SK-N-SH (cell line): Measurements from ENCODE around the gene TMPRSS5. TPM values are rescaled to one million over a fixed set of nuclear protein-coding genes. Genes with fewer than 3 reads are reported as not detected.

Experiments
- CTCF ChIA-PET: fragments of 300-600, 350-600 bp; formaldehyde crosslinking; extraction: SDS; loops from one replicate; lab custom pipeline; 2021; lab: Yijun Ruan, JAX
- POLR2A ChIA-PET: fragments of 350-600 bp; sonication (Branson Sonifier 250); formaldehyde crosslinking; extraction: SDS; loops from one replicate; lab custom pipeline; 2020; ENCODE audit warnings: antibody characterized with exemption, inconsistent platforms; lab: Yijun Ruan, JAX
- DNase-seq: peaks from one replicate; pipeline ENCODE4 v3.0.0; 2012
- H2AFZ ChIP-seq: fragments of 200-600 bp; sonication (generic); 2 replicates; pipeline ENCODE4 v1.8.1; 2016; ENCODE audit warnings: antibody characterized with exemption, mild to moderate bottlenecking, low read depth
- H3F3A ChIP-seq: fragments of 200-600 bp; sonication (generic); replicated peaks from 2 replicates; pipeline ENCODE3; 2016; ENCODE audit warnings: antibody characterized with exemption, mild to moderate bottlenecking; ENCODE audit not compliant: insufficient read depth
- H3K27ac ChIP-seq, 2 experiments: fragments of 200-500 bp in 1 of 2; fragments of 200-600 bp in 1 of 2; sonication (Bioruptor generic) in 1 of 2; sonication (generic), shearing (Covaris generic) in 1 of 2; 2 replicates each; pipeline versions ENCODE4 v1.5.1 to v1.6.1; 2014 to 2016; ENCODE audit warnings: low read depth in 2 of 2, inconsistent platforms in 1 of 2, low read length in 1 of 2, mild to moderate bottlenecking in 1 of 2, mixed read lengths in 1 of 2
- H3K27me3 ChIP-seq: fragments of 200-600 bp; sonication (generic), shearing (Covaris generic); 2 replicates; pipeline ENCODE4 v1.6.1; 2016; ENCODE audit warnings: mixed run types; ENCODE audit not compliant: insufficient read depth
- H3K36me3 ChIP-seq, 2 experiments: fragments of 200-500 bp in 1 of 2; fragments of 200-600 bp in 1 of 2; sonication (Bioruptor generic) in 1 of 2; sonication (generic) in 1 of 2; replicated peaks in 1 of 2; 2 replicates each; pipeline versions ENCODE3 to v1.5.1; 2014 to 2016; ENCODE audit warnings: low read length in 1 of 2, mild to moderate bottlenecking in 1 of 2; ENCODE audit not compliant: insufficient read depth in 2 of 2, control insufficient read depth in 1 of 2
- H3K4me1 ChIP-seq, 2 experiments: fragments of 200-500 bp in 1 of 2; fragments of 200-600 bp in 1 of 2; sonication (Bioruptor generic) in 1 of 2; sonication (generic), shearing (Covaris generic) in 1 of 2; 2 replicates each; pipeline versions ENCODE4 v1.5.1 to v1.6.1; 2014 to 2016; ENCODE audit warnings: low read depth in 1 of 2, low read length in 1 of 2, mixed run types in 1 of 2; ENCODE audit not compliant: insufficient read depth in 2 of 2, control insufficient read depth in 1 of 2
- H3K4me2 ChIP-seq: fragments of 200-600 bp; sonication (generic), shearing (Covaris generic); 2 replicates; pipeline ENCODE4 v1.6.1; 2017; ENCODE audit warnings: mixed run types
- H3K4me3 ChIP-seq, 2 experiments: fragments of 200-500 bp in 1 of 2; fragments of 200-600 bp in 1 of 2; sonication (Bioruptor generic) in 1 of 2; sonication (generic), shearing (Covaris generic) in 1 of 2; 2 replicates each; pipeline versions ENCODE4 v1.5.1 to v1.8.1; 2014 to 2016; ENCODE audit warnings: low read depth in 2 of 2, inconsistent platforms in 1 of 2, low read length in 1 of 2, mild to moderate bottlenecking in 1 of 2, mixed read lengths in 1 of 2, moderate library complexity in 1 of 2
- H3K79me2 ChIP-seq: fragments of 200-600 bp; sonication (generic); 2 replicates; pipeline ENCODE4 v1.8.1; 2017; ENCODE audit warnings: mild to moderate bottlenecking; ENCODE audit not compliant: insufficient read depth
- H3K9ac ChIP-seq: fragments of 200-600 bp; sonication (generic); 2 replicates; pipeline ENCODE4 v1.6.1; 2017; ENCODE audit warnings: mixed run types
- H3K9me2 ChIP-seq: fragments of 200-600 bp; sonication (generic); 2 replicates; pipeline ENCODE4 v1.6.1; 2017; ENCODE audit warnings: mixed run types
- H3K9me3 ChIP-seq: fragments of 200-600 bp; sonication (generic); 2 replicates; pipeline ENCODE4 v1.6.1; 2017; ENCODE audit warnings: mixed run types, mild to moderate bottlenecking, moderate library complexity
- H4K20me1 ChIP-seq: fragments of 200-600 bp; sonication (generic); 2 replicates; pipeline ENCODE4 v1.6.1; 2017; ENCODE audit warnings: mild to moderate bottlenecking, mixed run types; ENCODE audit not compliant: insufficient read depth
- CHD2 ChIP-seq: fragments of 150-350 bp; IDR thresholded peaks from 2 replicates; pipeline ENCODE4 v1.6.1; 2018; ENCODE audit warnings: low read length; ENCODE audit not compliant: partially characterized antibody
- ELF1 ChIP-seq: IDR thresholded peaks from 2 replicates; pipeline ENCODE4 v1.4.0; 2012
- EP300 ChIP-seq, 2 experiments: IDR thresholded peaks; 2 replicates each; pipeline versions ENCODE4 v1.4.0 to v1.6.1; 2012; ENCODE audit warnings: borderline replicate concordance in 1 of 2, low read depth in 1 of 2, low read length in 1 of 2
- FOSL2 ChIP-seq: IDR thresholded peaks from 2 replicates; pipeline ENCODE4 v1.4.0; 2012; ENCODE audit warnings: low read depth, mild to moderate bottlenecking, moderate library complexity, borderline replicate concordance
- FOXM1 ChIP-seq: IDR thresholded peaks from 2 replicates; pipeline ENCODE4 v1.4.0; 2012; ENCODE audit warnings: low read depth, mild to moderate bottlenecking
- JUND ChIP-seq: IDR thresholded peaks from 2 replicates; pipeline ENCODE4 v1.4.0; 2012
- MEF2A ChIP-seq: IDR thresholded peaks from 2 replicates; pipeline ENCODE4 v1.4.0; 2012; ENCODE audit warnings: low read depth, borderline replicate concordance
- NFIC ChIP-seq: IDR thresholded peaks from 2 replicates; pipeline ENCODE4 v1.4.0; 2012; ENCODE audit warnings: borderline replicate concordance
- NRF1 ChIP-seq: IDR thresholded peaks from 2 replicates; pipeline ENCODE4 v1.6.1; 2012; ENCODE audit warnings: low read depth, mild to moderate bottlenecking, low read length
- POLR2AphosphoS5 ChIP-seq: IDR thresholded peaks from 2 replicates; pipeline ENCODE4 v1.6.1; 2012; ENCODE audit warnings: low read depth, low read length
- RFX5 ChIP-seq: IDR thresholded peaks from 2 replicates; pipeline ENCODE4 v1.6.1; 2012; ENCODE audit warnings: mild to moderate bottlenecking, improper control_type of control experiment, low read length
- SIN3A ChIP-seq: IDR thresholded peaks from 2 replicates; pipeline ENCODE4 v1.6.1; 2012; ENCODE audit warnings: low read depth, mild to moderate bottlenecking, low read length, moderate library complexity, borderline replicate concordance
- TCF12 ChIP-seq: IDR thresholded peaks from 2 replicates; pipeline ENCODE4 v1.4.0; 2012
- YY1 ChIP-seq: IDR thresholded peaks from 2 replicates; pipeline ENCODE4 v1.4.0; 2012; ENCODE audit warnings: low read depth, mild to moderate bottlenecking
- WGBS: methylation state at CpG from one replicate; pipeline ENCODE4 v1.1.6; 2017; ENCODE audit warnings: low lambda C conversion rate; 5-methylcytosine and 5-hydroxymethylcytosine counted together
- polyA plus RNA-seq, 3 experiments: library from polyadenylated mRNA; depleted of rRNA; stranded (reverse); fragments of >200 nt; gene quantifications; 2 replicates each; pipeline ENCODE4 v1.2.3, GENCODE V29; 2012
- TF ChIP-seq, protein P1 (sequence below): IDR thresholded peaks from 2 replicates; pipeline ENCODE4 v1.4.0; 2012; ENCODE audit warnings: low read depth, borderline replicate concordance
- TF ChIP-seq, protein P2 (sequence below): fragments of 150-350 bp; IDR thresholded peaks from 2 replicates; pipeline ENCODE4 v1.6.1; 2016; ENCODE audit warnings: mild to moderate bottlenecking, low read depth, low read length
- TF ChIP-seq, protein P3 (sequence below): IDR thresholded peaks from 2 replicates; pipeline ENCODE4; 2012
- TF ChIP-seq, protein P4 (sequence below): IDR thresholded peaks from 2 replicates; pipeline ENCODE4 v1.6.1; 2012; ENCODE audit warnings: mild to moderate bottlenecking, low read depth, low read length, moderate library complexity
- TF ChIP-seq, protein P5 (sequence below): fragments of 150-350 bp; IDR thresholded peaks from 2 replicates; pipeline ENCODE4 v1.6.1; 2017; ENCODE audit warnings: antibody characterized with exemption, low read length, low read depth, borderline replicate concordance

The TMPRSS5 gene
- polyA plus RNA-seq, 1 of the 3 experiments (the other 2 are of a cell fraction): 0.28 TPM

DNA sequence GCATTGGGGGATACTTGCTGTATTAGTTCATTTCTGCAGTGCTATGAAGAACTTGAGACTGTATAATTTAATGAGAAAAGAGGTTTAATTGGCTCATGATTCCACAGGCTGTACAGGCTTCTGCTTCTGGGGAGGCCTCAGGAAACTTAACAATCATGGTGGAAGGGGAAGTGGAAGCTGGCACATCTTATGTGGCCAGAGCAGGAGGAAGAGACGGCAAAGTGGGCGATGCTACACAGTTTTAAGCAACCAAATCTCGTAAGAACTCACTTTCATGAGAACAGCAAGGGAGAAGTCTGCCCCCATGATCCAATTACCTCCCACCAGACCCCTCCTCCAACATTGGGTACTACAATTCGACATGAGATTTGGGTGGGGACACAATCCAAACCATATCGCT lies 55.1 kb downstream of the TMPRSS5 start:
- Histone ChIP-seq H3K4me2 (no peak overlapping the region), H3K27me3 (no peaks in the 10 kb centered on the region), H3K27ac (no peak overlapping the region), H3K9ac (no peak overlapping the region), H3K9me3 (no peaks in the 10 kb centered on the region), H3K9me2 (no peaks in the 10 kb centered on the region), H3K4me1 (peaks cover 0 to 2% of the 10 kb centered on the region in 2 experiments; a peak in 1 of 4 replicates), H2AFZ (no peak overlapping the region), H3K4me3 (no peak overlapping the region), H4K20me1 (no peaks in the 10 kb centered on the region), H3F3A (no peaks in the 10 kb centered on the region), H3K36me3 (no peaks in the 10 kb centered on the region), H3K79me2 (no peaks in the 10 kb centered on the region)
- TF ChIP-seq MEF2A (no peak), FOXM1 (no peak), RFX5 (no peak), ELF1 (no peak), NRF1 (no peak), NFIC (no peak), TCF12 (no peak), JUND (no peak)
- TF ChIP-seq, protein P1, sequence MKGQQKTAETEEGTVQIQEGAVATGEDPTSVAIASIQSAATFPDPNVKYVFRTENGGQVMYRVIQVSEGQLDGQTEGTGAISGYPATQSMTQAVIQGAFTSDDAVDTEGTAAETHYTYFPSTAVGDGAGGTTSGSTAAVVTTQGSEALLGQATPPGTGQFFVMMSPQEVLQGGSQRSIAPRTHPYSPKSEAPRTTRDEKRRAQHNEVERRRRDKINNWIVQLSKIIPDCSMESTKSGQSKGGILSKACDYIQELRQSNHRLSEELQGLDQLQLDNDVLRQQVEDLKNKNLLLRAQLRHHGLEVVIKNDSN: no peak
- TF ChIP-seq, protein P2, sequence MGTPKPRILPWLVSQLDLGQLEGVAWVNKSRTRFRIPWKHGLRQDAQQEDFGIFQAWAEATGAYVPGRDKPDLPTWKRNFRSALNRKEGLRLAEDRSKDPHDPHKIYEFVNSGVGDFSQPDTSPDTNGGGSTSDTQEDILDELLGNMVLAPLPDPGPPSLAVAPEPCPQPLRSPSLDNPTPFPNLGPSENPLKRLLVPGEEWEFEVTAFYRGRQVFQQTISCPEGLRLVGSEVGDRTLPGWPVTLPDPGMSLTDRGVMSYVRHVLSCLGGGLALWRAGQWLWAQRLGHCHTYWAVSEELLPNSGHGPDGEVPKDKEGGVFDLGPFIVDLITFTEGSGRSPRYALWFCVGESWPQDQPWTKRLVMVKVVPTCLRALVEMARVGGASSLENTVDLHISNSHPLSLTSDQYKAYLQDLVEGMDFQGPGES: no peak
- TF ChIP-seq, protein P3, sequence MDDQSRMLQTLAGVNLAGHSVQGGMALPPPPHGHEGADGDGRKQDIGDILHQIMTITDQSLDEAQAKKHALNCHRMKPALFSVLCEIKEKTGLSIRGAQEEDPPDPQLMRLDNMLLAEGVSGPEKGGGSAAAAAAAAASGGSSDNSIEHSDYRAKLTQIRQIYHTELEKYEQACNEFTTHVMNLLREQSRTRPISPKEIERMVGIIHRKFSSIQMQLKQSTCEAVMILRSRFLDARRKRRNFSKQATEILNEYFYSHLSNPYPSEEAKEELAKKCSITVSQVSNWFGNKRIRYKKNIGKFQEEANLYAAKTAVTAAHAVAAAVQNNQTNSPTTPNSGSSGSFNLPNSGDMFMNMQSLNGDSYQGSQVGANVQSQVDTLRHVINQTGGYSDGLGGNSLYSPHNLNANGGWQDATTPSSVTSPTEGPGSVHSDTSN: no peak
- no peak for DNase-seq
- 15% methylated on average over 4 of the region's 5 CpGs for WGBS
- POLR2A ChIA-PET: no interaction called here
- CTCF ChIA-PET: interaction anchor here (0.6 to 1.1 kb wide), 2 partner anchors 87 to 346 kb away, joined by 3 to 4 read pairs; no protein-coding TSS in a partner anchor

DNA sequence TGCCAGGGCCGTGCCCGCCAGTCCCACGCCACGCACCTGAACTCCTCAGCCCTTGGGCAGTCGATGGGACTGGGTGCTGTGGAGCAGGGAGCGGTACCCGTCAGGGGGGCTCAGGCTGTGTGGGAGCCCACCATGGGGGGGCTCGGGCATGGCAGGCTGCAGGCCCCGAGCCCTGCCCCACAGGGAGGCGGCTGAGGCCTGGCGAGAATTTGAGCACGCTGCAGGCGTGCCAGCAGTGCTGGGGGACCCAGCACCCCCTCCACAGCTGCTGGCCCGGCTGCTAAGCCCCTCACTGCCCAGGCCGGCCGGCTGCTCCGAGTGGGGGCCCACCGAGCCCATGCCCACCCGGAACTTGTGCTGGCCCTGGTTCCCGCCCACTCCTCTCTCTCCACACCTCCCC lies 56.8 kb downstream of the TMPRSS5 start:
- Histone ChIP-seq H3K4me1 (peaks cover 0 to 12% of the 10 kb centered on the region in 2 experiments; a peak in 2 of 4 replicates), H3K4me3 (no peak overlapping the region), H3K27ac (no peak overlapping the region), H3K9me2 (no peaks in the 10 kb centered on the region), H3K27me3 (no peaks in the 10 kb centered on the region), H3K36me3 (no peaks in the 10 kb centered on the region), H4K20me1 (no peaks in the 10 kb centered on the region), H3F3A (no peaks in the 10 kb centered on the region), H3K4me2 (no peak overlapping the region), H3K79me2 (no peaks in the 10 kb centered on the region), H3K9ac (no peak overlapping the region), H2AFZ (no peak overlapping the region), H3K9me3 (no peaks in the 10 kb centered on the region)
- POLR2A ChIA-PET: no interaction called here
- CTCF ChIA-PET: interaction anchor here (0.9 to 1.1 kb wide), 2 partner anchors 10 to 124 kb away, joined by 3 read pairs; partner anchors contain the start of gene ZW10
- WGBS: 60% methylated on average over 9 of the region's 20 CpGs
- no peak for DNase-seq
- TF ChIP-seq FOSL2 (no peak), EP300 (IDR thresholded peaks at IDR 0.05; ENCODE audit: borderline replicate concordance in 1 of 2, low read depth in 1 of 2, low read length in 1 of 2) (no peak), RFX5 (no peak), SIN3A (no peak), NFIC (no peak), CHD2 (no peak), TCF12 (no peak), POLR2AphosphoS5 (no peak), FOXM1 (no peak), YY1 (no peak)
- TF ChIP-seq, protein P3: no peak
- TF ChIP-seq, protein P4, sequence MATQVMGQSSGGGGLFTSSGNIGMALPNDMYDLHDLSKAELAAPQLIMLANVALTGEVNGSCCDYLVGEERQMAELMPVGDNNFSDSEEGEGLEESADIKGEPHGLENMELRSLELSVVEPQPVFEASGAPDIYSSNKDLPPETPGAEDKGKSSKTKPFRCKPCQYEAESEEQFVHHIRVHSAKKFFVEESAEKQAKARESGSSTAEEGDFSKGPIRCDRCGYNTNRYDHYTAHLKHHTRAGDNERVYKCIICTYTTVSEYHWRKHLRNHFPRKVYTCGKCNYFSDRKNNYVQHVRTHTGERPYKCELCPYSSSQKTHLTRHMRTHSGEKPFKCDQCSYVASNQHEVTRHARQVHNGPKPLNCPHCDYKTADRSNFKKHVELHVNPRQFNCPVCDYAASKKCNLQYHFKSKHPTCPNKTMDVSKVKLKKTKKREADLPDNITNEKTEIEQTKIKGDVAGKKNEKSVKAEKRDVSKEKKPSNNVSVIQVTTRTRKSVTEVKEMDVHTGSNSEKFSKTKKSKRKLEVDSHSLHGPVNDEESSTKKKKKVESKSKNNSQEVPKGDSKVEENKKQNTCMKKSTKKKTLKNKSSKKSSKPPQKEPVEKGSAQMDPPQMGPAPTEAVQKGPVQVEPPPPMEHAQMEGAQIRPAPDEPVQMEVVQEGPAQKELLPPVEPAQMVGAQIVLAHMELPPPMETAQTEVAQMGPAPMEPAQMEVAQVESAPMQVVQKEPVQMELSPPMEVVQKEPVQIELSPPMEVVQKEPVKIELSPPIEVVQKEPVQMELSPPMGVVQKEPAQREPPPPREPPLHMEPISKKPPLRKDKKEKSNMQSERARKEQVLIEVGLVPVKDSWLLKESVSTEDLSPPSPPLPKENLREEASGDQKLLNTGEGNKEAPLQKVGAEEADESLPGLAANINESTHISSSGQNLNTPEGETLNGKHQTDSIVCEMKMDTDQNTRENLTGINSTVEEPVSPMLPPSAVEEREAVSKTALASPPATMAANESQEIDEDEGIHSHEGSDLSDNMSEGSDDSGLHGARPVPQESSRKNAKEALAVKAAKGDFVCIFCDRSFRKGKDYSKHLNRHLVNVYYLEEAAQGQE: no peak
- TF ChIP-seq, protein P5, sequence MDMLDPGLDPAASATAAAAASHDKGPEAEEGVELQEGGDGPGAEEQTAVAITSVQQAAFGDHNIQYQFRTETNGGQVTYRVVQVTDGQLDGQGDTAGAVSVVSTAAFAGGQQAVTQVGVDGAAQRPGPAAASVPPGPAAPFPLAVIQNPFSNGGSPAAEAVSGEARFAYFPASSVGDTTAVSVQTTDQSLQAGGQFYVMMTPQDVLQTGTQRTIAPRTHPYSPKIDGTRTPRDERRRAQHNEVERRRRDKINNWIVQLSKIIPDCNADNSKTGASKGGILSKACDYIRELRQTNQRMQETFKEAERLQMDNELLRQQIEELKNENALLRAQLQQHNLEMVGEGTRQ: no peak
